ENCODE data around the gene AKAP17A.
"Not testable (repeated sequence)": the region's sequence is repeated elsewhere in the genome, so short reads cannot be mapped to it uniquely, and the experiment has no call there.

The AKAP17A gene

GRCh38 chrX:1602299-1602698, 10.9 kb downstream of the AKAP17A start:
- DNase-seq, result peak in 1 of 2 donors; percentile 7

- DNase-seq, result no peak
Measured at GRCh38 chrX:1606496-1606895, 15.1 kb downstream of the AKAP17A start.

DNA sequence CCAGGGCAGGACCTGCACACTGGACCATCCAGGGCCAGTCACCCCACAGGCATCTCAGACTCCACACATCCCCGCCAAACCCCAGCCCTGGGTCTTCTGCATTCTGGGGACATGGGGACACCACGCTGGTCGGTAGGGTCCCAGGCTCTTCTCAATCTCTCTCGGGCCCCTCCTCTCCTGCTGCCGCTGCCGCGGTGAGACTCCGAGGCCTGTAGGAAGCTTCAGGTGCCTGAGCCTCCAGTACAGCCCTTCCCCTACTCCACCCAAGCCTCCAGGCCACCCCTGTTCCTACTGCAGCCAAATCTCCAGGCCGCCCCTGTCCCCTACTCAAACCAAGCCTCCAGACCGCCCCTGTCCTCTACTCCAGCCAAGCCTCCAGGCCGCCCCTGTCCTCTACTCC, 17.9 kb downstream of the AKAP17A start:
- DNase-seq, result no peak

GRCh38 chrX:1609762-1610161, 18.4 kb downstream of the AKAP17A start:
- DNase-seq, result no peak

- DNase-seq, result no peak
Measured at GRCh38 chrX:1610166-1610565, 18.8 kb downstream of the AKAP17A start.

GRCh38 chrX:1610736-1611135, 19.3 kb downstream of the AKAP17A start:
- no peak for DNase-seq

DNA sequence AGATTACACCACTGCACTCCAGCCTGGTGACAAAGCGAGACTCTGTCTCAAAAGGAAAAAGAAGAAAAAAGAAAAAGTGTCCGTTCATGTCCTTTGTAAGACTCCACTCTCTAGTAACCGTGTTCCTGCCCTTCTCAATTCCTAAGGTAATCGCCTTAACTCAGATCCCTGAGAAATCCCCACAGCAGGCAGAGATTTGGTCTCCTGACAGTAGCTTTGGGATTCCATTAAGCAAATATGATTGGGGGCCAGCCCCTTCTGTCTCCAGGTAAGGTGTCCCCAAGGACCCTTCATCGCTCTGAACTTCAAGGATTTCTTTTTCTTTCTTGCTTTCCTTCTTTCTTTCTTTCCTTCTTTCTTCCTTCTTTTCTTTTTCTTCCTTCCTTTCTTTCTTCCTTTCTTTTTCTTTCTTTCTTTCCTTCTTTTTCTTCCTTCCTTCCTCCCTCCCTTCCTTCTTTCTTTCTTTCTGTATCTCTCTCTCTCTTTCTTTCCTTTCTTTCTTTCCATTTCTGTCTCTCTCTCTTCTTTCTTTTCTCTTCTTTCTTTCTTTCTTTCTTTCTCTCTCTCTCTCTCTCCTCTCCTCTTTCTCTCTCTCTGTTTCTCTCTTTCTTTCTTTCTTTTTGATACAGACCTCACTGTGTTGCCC, 21.4 kb downstream of the AKAP17A start:
- no peak for DNase-seq

- DNase-seq, result no peak
Measured at GRCh38 chrX:1614927-1615326, 23.5 kb downstream of the AKAP17A start, which contains the start of gene ASMT. ASMT (plus strand) TSS chrX:1615059; CDS start chrX:1615200, 141 bp downstream.

DNA sequence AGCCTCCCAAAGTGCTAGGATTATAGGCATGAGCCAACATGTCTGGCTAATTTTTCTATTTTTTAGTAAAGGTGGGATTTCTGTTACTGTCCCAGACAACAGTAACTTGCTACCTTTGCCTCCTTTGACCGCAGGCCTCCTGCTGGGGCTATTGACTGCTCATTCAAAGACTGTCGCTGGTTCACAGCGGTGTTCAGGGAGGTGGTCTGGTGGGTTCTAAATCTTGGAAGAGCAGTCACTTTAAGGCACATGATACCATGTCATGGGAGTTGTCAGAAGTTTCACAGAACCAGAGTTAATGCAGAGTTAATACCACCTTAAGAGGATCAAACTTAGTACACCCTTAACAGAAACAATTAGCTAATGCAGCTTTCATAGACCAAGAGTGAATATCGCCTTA, 27.3 kb downstream of the AKAP17A start:
- DNase-seq, result no peak

- DNase-seq, result no peak
Measured at GRCh38 chrX:1623691-1624090, 32.3 kb downstream of the AKAP17A start.

GRCh38 chrX:1624158-1624860, 32.9 kb downstream of the AKAP17A start:
- DNase-seq, result peak in 1 of 2 donors; percentile 14

DNA sequence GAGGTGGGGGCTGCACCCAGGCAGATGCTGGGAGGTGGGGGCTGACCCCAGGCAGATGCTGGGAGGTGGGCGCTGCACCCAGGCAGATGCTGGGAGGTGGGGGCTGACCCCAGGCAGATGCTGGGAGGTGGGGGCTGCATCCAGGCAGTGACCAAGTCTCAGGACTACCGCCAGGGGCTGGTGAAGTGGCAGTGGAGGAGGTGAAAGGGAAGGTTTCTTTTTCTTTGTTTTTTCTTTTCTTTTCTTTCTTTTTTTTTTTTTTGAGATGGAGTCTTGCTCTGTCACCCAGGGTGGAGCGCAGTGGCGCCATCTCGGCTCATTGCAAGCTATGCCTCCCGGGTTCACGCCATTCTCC, 33.4 kb downstream of the AKAP17A start:
- not testable (repeated sequence) for DNase-seq

DNA sequence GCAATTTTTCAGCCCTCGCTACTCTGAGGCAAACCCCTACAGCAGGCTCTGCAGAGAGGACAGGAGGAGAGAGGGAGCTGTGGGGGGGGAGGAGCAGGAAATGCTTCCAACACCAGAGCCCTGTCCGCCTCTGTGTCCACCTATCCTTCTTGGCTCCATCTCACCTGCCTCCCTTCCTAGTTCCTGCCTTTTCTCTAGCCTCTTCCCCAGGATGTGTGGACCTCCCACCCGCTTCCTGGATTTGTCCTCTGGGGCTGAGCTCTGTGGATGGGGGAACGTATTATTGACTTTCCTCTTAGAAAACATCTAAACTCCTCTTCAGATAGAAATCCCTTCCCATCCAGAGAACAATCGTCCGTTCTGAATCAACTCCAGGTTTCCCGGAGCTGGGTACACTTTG, 37.8 kb downstream of the AKAP17A start:
- no peak for DNase-seq

GRCh38 chrX:1646009-1646408, 54.6 kb downstream of the AKAP17A start:
- no peak for DNase-seq

- no peak for DNase-seq
Measured at GRCh38 chrX:1649621-1650020, 58.2 kb downstream of the AKAP17A start.
